ENCODE results near the gene SIGLEC7. TPM values are rescaled to one million over a fixed set of nuclear protein-coding genes. Genes with fewer than 3 reads are reported as not detected.

The SIGLEC7 gene
- total RNA-seq, 6 experiments from 2014 or later: 2.4 to 7.3 (median 3.9) TPM

GRCh38 chr19:51111606-51112005 lies 30.5 kb upstream of the SIGLEC7 start:
- Histone ChIP-seq H3K4me1 (peaks cover 0 to 12% (median 6%) of the 10 kb centered on the region in 4 donors), H3K27ac (no peak overlapping the region), H3K36me3 (no peaks in the 10 kb centered on the region), H3K27me3 (no peaks in the 10 kb centered on the region), H3K9me3 (no peaks in the 10 kb centered on the region), H3K4me3 (no peak overlapping the region)
- TF ChIP-seq CTCF (IDR thresholded peaks at IDR 0.05) (no peak), POLR2A (IDR thresholded peaks at IDR 0.05) (no peak)
- intact Hi-C loops (cut with DNase I): loop anchor here in 1 of 2 donors (10.0 kb wide), 1 partner anchor 483 kb away; no protein-coding TSS in a partner anchor
- DNase-seq (peak in 1 of 3 donors; percentile 42), ATAC-seq (no peak)
- 22% methylated on average over 6 of the region's 6 CpGs for WGBS (ENCODE audit: insufficient coverage, low coverage, low lambda C conversion rate, missing lambda C conversion rate)

- DNase-seq (no peak), ATAC-seq (no peak)
- no peaks in the 10 kb centered on the region for H3K27me3 ChIP-seq
- no peaks in the 10 kb centered on the region for H3K36me3 ChIP-seq
- TF ChIP-seq CTCF (IDR thresholded peaks at IDR 0.05): no peak
- TF ChIP-seq POLR2A (IDR thresholded peaks at IDR 0.05): no peak
- H3K4me3 ChIP-seq: no peak overlapping the region
- no peak overlapping the region for H3K27ac ChIP-seq
- no peaks in the 10 kb centered on the region for H3K9me3 ChIP-seq
- intact Hi-C loops (cut with DNase I): loop anchor here in 1 of 2 donors (10.0 kb wide), 1 partner anchor 481 kb away; no protein-coding TSS in a partner anchor
- WGBS (ENCODE audit: insufficient coverage, low coverage, low lambda C conversion rate, missing lambda C conversion rate): 49% methylated on average over 6 of the region's 6 CpGs
- H3K4me1 ChIP-seq: no peaks in the 10 kb centered on the region
Observed at GRCh38 chr19:51114087-51114729, 27.9 kb upstream of the SIGLEC7 start.

DNA sequence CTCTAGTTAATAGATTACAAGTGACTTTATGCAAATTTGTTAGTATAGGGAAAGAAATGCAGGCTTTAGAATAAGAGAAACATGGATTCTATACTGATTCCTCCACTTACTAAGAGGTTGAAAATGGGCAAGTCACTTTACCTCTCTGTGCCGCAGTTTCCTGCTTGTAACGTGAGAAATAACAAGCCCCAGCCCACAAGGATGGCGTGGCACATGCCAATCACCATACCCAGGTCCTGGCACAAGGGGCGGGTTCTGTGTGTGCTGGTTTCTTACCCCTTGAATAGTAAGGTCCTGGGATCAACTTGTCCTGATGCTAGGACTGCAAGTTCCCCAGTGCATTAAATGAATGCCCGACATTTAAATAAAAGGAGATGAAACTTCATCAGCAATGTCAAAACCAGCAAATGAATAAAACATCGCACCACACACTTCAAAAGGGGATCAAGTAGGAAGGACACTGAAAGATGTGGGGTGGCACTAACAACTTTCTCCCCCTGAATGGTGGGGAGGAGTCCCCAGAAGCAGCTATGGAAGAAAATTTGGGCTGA lies 25.3 kb upstream of the SIGLEC7 start:
- ATAC-seq: no peak
- H3K9me3 ChIP-seq: no peaks in the 10 kb centered on the region
- no peaks in the 10 kb centered on the region for H3K27me3 ChIP-seq
- no peaks in the 10 kb centered on the region for H3K36me3 ChIP-seq
- no peaks in the 10 kb centered on the region for H3K4me1 ChIP-seq
- no peak overlapping the region for H3K4me3 ChIP-seq
- intact Hi-C loops (cut with DNase I): loop anchor here in 1 of 2 donors (10.0 kb wide), 1 partner anchor 478 kb away; no protein-coding TSS in a partner anchor
- no peak for TF ChIP-seq POLR2A (IDR thresholded peaks at IDR 0.05)
- no peak for TF ChIP-seq CTCF (IDR thresholded peaks at IDR 0.05)
- H3K27ac ChIP-seq: no peak overlapping the region
- DNase-seq: peak in 1 of 3 donors; percentile 6
- 57% methylated on average over 5 of the region's 6 CpGs for WGBS (ENCODE audit: insufficient coverage, low coverage, low lambda C conversion rate, missing lambda C conversion rate)

DNA sequence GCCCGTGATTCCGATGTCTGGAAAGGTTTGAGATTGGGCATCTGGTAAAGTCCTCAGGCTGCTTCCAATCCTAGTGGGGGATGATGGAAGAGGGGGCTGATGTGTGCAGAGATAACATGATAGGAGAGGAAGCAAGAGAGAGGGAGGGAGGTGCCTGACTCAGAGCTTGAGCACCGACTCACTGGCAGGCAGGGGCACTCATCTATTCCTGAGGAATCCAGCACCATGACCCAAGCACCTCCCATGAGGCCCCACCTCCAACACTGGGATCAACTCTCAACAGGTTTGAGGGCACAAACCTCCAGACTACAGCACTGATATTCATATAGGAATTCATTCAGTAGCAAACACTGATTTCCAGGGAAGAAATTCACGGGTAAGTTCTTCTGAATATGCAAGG lies 23.0 kb upstream of the SIGLEC7 start:
- WGBS (ENCODE audit: insufficient coverage, low coverage, low lambda C conversion rate, missing lambda C conversion rate): 53% methylated on average over 3 of the region's 4 CpGs
- ATAC-seq: no peak
- Histone ChIP-seq H3K27me3 (no peaks in the 10 kb centered on the region), H3K36me3 (no peaks in the 10 kb centered on the region), H3K4me3 (no peak overlapping the region), H3K27ac (no peak overlapping the region), H3K4me1 (no peaks in the 10 kb centered on the region), H3K9me3 (no peaks in the 10 kb centered on the region)
- TF ChIP-seq CTCF (IDR thresholded peaks at IDR 0.05): no peak
- no peak for TF ChIP-seq POLR2A (IDR thresholded peaks at IDR 0.05)
- intact Hi-C loops (cut with DNase I): loop anchor here in 1 of 2 donors (10.0 kb wide), 1 partner anchor 476 kb away; no protein-coding TSS in a partner anchor
- DNase-seq: peak in 1 of 3 donors; percentile 9
